Breast epithelium (tissue), 4 donors: ENCODE results near the gene PRDM1. TPM values are rescaled to one million over a fixed set of nuclear protein-coding genes. Genes with fewer than 3 reads are reported as not detected.

Experiments
- DNase-seq, 2 donors: peaks; one replicate each; pipeline ENCODE4 v3.0.0-alpha.2; 2019; ENCODE audit warnings: low spot score in 2 of 2
- H3K27ac ChIP-seq, 2 donors: fragments of 200-600 bp; sonication (generic) in 1 of 2; one replicate each; pipeline ENCODE4 v1.5.1; 2016 to 2019; ENCODE audit warnings: mild to moderate bottlenecking in 1 of 2
- H3K27me3 ChIP-seq, 2 donors: fragments of 200-600 bp; sonication (generic) in 1 of 2; one replicate each; pipeline versions ENCODE4 v1.5.1 to v1.6.0; 2017 to 2019; ENCODE audit warnings: control low read depth in 1 of 2, mild to moderate bottlenecking in 1 of 2
- H3K36me3 ChIP-seq: fragments of 200-600 bp; one replicate; pipeline ENCODE4 v1.5.1; 2019
- H3K4me1 ChIP-seq, 2 donors: fragments of 200-600 bp; sonication (generic); one replicate each; pipeline ENCODE4 v1.5.1; 2016 to 2019; ENCODE audit warnings: control low read depth in 1 of 2
- H3K4me3 ChIP-seq, 3 donors: fragments of 200-600 bp; sonication (generic); 1 replicate in 2 of 3; 2 replicates in 1 of 3; pipeline ENCODE4 v1.5.1; 2016 to 2019; ENCODE audit warnings: mild to moderate bottlenecking in 3 of 3, moderate library complexity in 2 of 3
- H3K9me3 ChIP-seq, 2 donors: fragments of 200-600 bp; sonication (generic) in 1 of 2; one replicate each; pipeline ENCODE4 v1.5.1; 2016 to 2019; ENCODE audit warnings: control low read depth in 1 of 2
- POLR2A ChIP-seq: fragments of 450-650 bp; IDR thresholded peaks from one replicate; pipeline ENCODE4 v1.6.1; 2016; ENCODE audit warnings: antibody characterized with exemption, mild to moderate bottlenecking, moderate library complexity
- POLR2AphosphoS5 ChIP-seq, 3 donors: sonication (generic); formaldehyde crosslinking; IDR thresholded peaks; one replicate each; pipeline ENCODE4 v1.6.1; 2017; ENCODE audit warnings: antibody characterized with exemption in 3 of 3
- intact Hi-C: fragments of 100-400 bp; cut with DNase I; formaldehyde crosslinking; loops from one replicate; pipeline ENCODE4 v1.15.1; 2023; ENCODE audit warnings: low total_unique reads
- total RNA-seq, 3 donors: library from RNA; depleted of rRNA; stranded (reverse); fragments of >200 nt; gene quantifications; one replicate each; pipeline ENCODE4 v1.1.0, GENCODE V29; 2016
- TF ChIP-seq, protein P1 (sequence below), 3 donors: fragments of 450-650 bp; IDR thresholded peaks; one replicate each; pipeline ENCODE4 v1.5.1; 2016 to 2017; ENCODE audit warnings: antibody characterized with exemption in 3 of 3, mild to moderate bottlenecking in 3 of 3, moderate library complexity in 3 of 3

Gene PRDM1
- total RNA-seq, 3 donors from 2014 or later: 6.9 to 16.0 (median 13.1) TPM

DNA sequence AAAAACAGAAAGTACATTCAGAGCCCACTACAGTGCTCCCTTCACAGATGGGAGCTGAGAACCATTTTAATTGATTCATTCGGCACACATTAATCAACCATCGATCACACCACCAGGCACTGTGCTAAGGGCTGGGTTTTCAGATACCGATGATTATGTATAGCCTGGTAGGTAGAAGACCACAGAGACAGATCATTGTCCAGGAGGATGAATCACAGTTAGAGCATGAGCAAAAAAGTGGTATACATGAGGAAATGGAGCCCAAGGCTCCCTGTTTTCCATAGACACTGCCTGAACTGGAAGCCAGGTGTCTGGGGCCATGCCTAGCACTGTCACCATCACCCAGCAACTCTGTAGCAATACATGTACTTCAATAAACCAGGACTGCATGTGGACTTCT is 9.0 kb upstream of the PRDM1 start:
- Histone ChIP-seq H3K36me3 (no peaks in the 10 kb centered on the region), H3K27ac (no peak overlapping the region), H3K9me3 (no peaks in the 10 kb centered on the region), H3K27me3 (no peaks in the 10 kb centered on the region), H3K4me3 (no peak overlapping the region), H3K4me1 (no peaks in the 10 kb centered on the region)
- no peak for DNase-seq
- TF ChIP-seq, protein P1, sequence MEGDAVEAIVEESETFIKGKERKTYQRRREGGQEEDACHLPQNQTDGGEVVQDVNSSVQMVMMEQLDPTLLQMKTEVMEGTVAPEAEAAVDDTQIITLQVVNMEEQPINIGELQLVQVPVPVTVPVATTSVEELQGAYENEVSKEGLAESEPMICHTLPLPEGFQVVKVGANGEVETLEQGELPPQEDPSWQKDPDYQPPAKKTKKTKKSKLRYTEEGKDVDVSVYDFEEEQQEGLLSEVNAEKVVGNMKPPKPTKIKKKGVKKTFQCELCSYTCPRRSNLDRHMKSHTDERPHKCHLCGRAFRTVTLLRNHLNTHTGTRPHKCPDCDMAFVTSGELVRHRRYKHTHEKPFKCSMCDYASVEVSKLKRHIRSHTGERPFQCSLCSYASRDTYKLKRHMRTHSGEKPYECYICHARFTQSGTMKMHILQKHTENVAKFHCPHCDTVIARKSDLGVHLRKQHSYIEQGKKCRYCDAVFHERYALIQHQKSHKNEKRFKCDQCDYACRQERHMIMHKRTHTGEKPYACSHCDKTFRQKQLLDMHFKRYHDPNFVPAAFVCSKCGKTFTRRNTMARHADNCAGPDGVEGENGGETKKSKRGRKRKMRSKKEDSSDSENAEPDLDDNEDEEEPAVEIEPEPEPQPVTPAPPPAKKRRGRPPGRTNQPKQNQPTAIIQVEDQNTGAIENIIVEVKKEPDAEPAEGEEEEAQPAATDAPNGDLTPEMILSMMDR (IDR thresholded peaks at IDR 0.05): no peak
- TF ChIP-seq POLR2AphosphoS5 (IDR thresholded peaks at IDR 0.05): no peak
- intact Hi-C loops: no loop called here

DNA sequence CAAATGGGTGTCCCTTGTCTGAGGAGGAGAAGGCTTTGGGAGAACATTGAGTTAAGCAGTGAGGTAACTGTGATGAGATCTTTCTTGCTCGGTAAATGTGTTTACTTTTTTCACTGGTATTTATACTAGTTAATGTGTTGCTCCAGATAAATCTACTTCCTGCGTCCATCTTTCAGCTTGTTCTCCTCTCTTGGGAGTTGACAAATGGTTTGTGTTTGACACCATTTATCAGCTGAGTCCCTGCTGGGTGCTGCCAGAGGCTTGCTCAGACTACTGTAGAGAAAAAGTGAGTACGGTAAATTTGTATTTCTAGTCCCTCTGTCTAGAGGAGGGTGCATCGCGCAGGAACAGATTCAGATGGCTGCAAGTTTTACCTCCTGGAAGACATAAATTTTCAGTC is 8.3 kb upstream of the PRDM1 start:
- Histone ChIP-seq H3K9me3 (no peaks in the 10 kb centered on the region), H3K4me1 (no peaks in the 10 kb centered on the region), H3K27ac (no peak overlapping the region), H3K4me3 (no peak overlapping the region), H3K36me3 (no peaks in the 10 kb centered on the region), H3K27me3 (no peaks in the 10 kb centered on the region)
- no peak for DNase-seq
- TF ChIP-seq POLR2AphosphoS5 (IDR thresholded peaks at IDR 0.05): no peak
- intact Hi-C loops: no loop called here

- H3K36me3 ChIP-seq: no peaks in the 10 kb centered on the region
- no peak overlapping the region for H3K27ac ChIP-seq
- no peaks in the 10 kb centered on the region for H3K4me1 ChIP-seq
- no peaks in the 10 kb centered on the region for H3K9me3 ChIP-seq
- H3K4me3 ChIP-seq: no peak overlapping the region
- TF ChIP-seq, protein P1 (IDR thresholded peaks at IDR 0.05): no peak
- TF ChIP-seq POLR2AphosphoS5 (IDR thresholded peaks at IDR 0.05): no peak
- no peak for TF ChIP-seq POLR2A
- intact Hi-C loops: no loop called here
- no peaks in the 10 kb centered on the region for H3K27me3 ChIP-seq
- DNase-seq: no peak
These were observed 6.0 kb upstream of the PRDM1 start for GRCh38 chr6:106079961-106080762.

- TF ChIP-seq, protein P1 (IDR thresholded peaks at IDR 0.05): no peak
- TF ChIP-seq POLR2A (no peak), POLR2AphosphoS5 (IDR thresholded peaks at IDR 0.05) (no peak)
- intact Hi-C loops: no loop called here
- no peak overlapping the region for H3K4me3 ChIP-seq
- no peaks in the 10 kb centered on the region for H3K9me3 ChIP-seq
- no peak for DNase-seq
- H3K4me1 ChIP-seq: no peaks in the 10 kb centered on the region
- no peaks in the 10 kb centered on the region for H3K36me3 ChIP-seq
- no peaks in the 10 kb centered on the region for H3K27me3 ChIP-seq
- no peak overlapping the region for H3K27ac ChIP-seq
These were observed 5.4 kb upstream of the PRDM1 start for GRCh38 chr6:106080763-106081095.

- Histone ChIP-seq H3K4me1 (no peaks in the 10 kb centered on the region), H3K27ac (no peak overlapping the region), H3K9me3 (no peaks in the 10 kb centered on the region), H3K27me3 (no peaks in the 10 kb centered on the region), H3K4me3 (no peak overlapping the region), H3K36me3 (no peaks in the 10 kb centered on the region)
- intact Hi-C loops: no loop called here
- no peak for DNase-seq
- TF ChIP-seq, protein P1 (IDR thresholded peaks at IDR 0.05): no peak
- no peak for TF ChIP-seq POLR2A
- TF ChIP-seq POLR2AphosphoS5 (IDR thresholded peaks at IDR 0.05): no peak
These were observed 4.4 kb upstream of the PRDM1 start for GRCh38 chr6:106081715-106082114.
